SU-DHL-6 (cell line): ENCODE measurements around the gene GALNT17.

Experiments
- CTCF ChIP-seq: fragments of 200-600 bp; sonication (generic); IDR thresholded peaks from one replicate; pipeline ENCODE4 v1.5.1; 2017; ENCODE audit warnings: antibody characterized with exemption, mild to moderate bottlenecking, low read length, moderate library complexity; ENCODE audit not compliant: insufficient read depth, poor library complexity, severe bottlenecking
- EZH2phosphoT487 ChIP-seq: fragments of 200-600 bp; sonication (generic), shearing (Covaris generic); conservative IDR thresholded peaks from 2 replicates; pipeline ENCODE4 v1.6.1; 2018; ENCODE audit warnings: mild to moderate bottlenecking, antibody characterized with exemption, low read length, moderate library complexity, mixed read lengths

- TF ChIP-seq CTCF = no peak
- TF ChIP-seq EZH2phosphoT487 = no peak
Measured at GRCh38 chr7:71682841-71683781, 551.2 kb downstream of the GALNT17 start.
